ENCODE results near the gene STRADA.

Gene STRADA, protein sequence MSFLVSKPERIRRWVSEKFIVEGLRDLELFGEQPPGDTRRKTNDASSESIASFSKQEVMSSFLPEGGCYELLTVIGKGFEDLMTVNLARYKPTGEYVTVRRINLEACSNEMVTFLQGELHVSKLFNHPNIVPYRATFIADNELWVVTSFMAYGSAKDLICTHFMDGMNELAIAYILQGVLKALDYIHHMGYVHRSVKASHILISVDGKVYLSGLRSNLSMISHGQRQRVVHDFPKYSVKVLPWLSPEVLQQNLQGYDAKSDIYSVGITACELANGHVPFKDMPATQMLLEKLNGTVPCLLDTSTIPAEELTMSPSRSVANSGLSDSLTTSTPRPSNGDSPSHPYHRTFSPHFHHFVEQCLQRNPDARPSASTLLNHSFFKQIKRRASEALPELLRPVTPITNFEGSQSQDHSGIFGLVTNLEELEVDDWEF
- total RNA-seq, result 11.1 to 19.5 reads per million in 2 donors

- peak; percentile 98 for DNase-seq
Observed at GRCh38 chr17:63741408-63742173, at the start of gene STRADA. TSS of gene STRADA (minus strand) at chr17:63741799. CDS start at chr17:63728369, 13,430 bp downstream.

DNA sequence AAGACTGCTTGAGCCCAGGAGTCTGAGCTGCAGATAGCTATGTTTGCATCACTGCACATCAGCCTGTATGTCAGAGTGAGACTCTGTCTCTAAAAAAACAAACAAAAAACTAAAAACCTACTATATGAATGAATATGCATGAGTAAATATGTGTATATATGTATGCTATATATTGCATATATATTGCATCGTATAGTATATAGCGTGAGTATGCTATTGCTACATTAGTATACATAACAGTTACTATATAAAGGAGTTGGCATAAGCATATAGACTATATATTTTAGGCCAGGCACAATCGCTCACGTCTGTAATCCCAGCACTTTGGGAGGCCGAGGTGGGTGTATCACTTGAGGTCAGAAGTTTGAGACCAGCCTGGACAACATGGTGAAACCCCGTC is 48.5 kb upstream of the STRADA start:
- DNase-seq, result no peak

- no peak for DNase-seq
Observed at GRCh38 chr17:63786971-63787711, 45.5 kb upstream of the STRADA start.

DNA sequence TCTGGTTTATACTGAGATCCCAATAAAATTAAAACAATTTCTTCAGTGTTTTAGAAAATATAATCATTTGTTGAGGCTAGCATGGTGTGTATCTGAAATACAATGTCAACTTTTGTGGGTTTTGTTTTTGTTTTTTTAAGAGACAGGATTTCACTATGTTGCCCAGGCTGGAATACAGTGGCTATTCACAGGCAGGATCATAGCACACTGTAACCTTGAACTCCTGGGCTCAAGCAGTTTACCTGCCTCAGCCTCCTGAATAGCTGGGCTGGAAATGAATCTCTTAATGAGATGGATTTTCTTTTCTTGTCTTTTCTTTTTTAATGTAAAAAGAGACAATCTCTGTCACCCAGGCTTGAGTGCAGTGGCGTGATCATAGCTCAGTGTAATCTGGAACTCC is 44.5 kb upstream of the STRADA start:
- DNase-seq, result no peak

GRCh38 chr17:63785556-63785955 is 44.0 kb upstream of the STRADA start:
- DNase-seq, result no peak

DNA sequence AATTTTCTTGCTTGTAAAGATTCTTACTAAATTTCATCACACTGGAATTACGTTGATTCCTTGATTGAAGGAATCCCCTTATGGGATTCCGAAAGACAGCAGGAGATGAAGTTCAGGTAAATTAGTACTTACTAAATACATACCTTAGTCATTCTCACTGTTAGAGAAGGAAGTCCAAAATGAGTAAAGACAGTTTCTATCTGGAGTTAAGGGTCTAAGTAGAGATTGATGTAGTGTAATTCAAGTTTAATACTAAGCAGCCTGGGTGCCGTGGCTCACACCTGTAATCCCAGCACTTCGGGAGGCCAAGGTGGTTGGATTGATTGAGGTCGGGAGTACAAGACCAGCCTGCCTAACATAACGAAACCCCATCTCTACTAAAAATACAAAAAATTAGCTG is 41.9 kb upstream of the STRADA start:
- DNase-seq, result no peak

DNA sequence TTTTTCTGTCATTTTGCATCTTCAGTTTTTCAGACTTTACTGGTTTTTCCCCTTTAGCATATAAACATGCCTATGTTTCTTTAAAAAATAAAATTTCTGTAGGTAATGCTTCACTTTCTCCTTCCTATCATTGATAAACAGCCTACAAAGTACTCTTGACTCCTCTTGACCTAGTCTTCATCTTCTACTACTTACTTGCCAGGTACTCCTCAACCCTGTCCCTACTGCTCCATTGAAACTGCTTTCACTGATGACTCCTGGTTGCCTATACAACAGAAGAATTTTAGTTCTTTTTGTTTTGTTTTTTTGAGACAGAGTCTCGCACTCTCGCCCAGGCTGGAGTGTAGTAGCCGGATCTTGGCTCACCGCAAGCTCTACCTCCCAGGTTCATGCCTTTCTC is 39.3 kb upstream of the STRADA start:
- DNase-seq, result no peak

GRCh38 chr17:63780507-63780906 is 38.9 kb upstream of the STRADA start:
- DNase-seq, result no peak

- no peak for DNase-seq
Observed at GRCh38 chr17:63775420-63775819, 33.8 kb upstream of the STRADA start.

GRCh38 chr17:63774969-63775265 is 33.3 kb upstream of the STRADA start:
- no peak for DNase-seq

- peak; percentile 85 for DNase-seq
Observed at GRCh38 chr17:63774141-63774968, 32.8 kb upstream of the STRADA start, which contains the start of gene DDX42. TSS of gene DDX42 (plus strand) at chr17:63774170. CDS start at chr17:63787050, 12,880 bp downstream.

DNA sequence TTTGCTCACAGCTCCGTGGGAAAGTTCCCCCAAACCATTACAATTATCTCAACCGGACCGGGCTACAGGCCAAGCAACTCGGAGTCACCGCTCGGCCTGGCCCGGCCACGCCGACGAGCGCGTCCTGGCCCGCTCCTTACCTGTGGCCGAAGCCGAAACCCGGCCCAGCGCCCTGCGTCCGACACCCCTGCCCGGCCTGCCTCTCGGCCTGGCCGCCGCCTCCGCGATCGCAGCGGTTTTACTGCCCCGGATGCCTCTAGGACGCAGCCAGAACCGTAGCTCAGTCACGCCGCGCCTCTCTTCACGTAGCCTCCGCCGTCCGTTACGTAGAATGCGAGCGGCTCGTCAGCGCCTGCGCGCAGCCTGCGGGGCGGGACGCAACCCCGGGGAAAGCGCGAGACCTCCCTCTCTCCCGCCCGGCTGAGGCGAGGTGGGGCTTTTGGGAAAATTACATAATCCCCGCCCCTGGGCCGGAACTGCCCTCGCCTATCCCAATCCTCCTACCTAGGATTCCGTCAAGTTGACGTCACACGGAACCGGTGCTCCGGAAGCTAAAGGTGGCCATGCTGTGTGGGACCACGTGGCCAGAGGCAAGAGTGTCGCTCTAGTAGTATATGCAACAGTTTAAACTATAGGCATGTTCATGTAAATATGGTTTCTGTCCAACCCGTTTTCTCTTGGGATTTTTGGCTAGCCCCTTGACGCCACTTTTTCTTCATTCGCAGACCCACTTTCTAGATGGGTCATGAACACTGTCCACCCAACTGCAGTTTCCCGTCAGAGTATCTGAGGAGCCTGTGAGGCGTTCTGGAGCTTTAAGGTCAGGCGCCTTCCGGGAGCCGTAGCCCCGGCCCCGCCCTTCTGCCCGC is 31.9 kb upstream of the STRADA start, which contains the start of gene CCDC47:
TSS of gene CCDC47 (minus strand) at position 326 of the 869 bp plus-strand sequence. CDS start 7,422 bp downstream, outside the sequence.
- DNase-seq, result peak; percentile 93

DNA sequence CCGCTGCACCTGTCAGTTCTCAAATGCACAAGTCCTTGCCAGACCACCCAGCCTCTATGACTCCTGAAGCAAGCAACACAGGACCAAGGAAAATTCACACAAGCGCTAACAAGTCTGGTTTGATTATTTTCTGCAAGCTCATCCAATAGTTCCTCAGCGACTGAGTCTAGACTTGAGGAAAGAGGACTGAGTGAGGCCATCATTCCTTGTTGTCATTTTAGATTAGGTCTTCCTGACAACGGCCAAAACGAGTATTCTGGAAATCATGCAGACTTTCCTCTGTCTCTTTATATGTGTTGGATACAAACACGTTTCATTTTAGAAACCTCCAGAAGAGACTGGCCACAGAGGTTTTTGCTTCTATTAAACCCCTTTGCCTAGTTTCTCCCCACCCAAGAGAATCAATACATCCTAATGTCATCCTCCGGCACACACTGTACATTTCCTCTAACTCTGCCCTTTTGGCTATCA is 31.2 kb upstream of the STRADA start:
- DNase-seq, result no peak

DNA sequence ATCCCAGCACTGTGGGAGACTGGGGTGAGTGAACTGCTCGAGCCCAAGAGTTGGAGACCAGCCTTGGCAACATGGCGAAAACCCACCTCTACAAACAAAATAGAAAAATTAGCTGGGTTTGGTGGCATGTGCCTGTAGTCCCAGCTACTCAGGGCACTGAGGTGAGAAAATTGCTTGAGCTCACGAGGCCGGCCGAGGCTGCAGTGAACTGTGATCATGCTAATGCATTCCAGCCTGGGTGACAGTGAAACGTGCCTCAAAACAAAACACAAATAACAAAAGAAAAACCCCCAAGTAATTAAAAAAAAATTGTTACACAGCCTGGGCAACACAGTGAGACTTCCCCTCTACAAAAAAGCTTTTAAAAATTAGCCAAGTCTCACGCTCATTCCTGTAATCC is 26.8 kb upstream of the STRADA start:
- no peak for DNase-seq

DNA sequence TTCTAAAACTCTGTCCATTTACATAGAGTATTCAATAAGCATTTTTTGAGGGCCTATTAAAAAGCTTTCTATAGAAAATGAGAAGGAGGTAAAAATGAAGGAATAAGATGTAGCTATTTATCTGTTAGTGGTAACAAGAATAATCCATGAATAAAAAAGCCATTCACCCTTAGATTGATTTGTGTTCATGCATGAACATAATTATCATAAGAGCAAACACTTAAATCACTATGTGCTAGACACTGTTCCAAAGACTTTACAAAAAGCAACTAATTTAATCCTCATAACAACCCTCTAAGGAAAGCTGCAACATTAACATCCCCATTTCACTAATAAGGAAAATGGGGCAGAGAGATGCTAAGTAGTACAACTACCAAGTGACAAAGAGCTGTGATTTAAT is 25.2 kb upstream of the STRADA start:
- no peak for DNase-seq

DNA sequence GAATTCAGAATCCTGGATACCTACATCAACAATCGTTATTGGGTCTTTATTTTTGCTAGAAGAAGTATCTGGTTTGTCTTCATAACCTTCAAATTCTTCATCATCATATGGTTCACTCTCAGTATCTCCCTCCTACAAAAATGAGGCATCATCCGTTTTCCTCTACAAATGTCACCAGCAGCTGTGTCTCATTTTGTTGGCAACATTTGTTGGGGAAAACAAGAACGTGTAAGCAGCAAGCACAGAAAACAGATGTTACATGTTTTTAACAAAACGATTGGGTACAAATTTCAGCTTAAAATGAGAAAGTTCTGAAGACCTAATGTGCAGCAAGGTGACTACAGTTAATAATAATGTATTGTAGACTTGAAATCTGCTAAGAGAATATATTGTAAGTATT is 23.1 kb upstream of the STRADA start:
- DNase-seq, result no peak

DNA sequence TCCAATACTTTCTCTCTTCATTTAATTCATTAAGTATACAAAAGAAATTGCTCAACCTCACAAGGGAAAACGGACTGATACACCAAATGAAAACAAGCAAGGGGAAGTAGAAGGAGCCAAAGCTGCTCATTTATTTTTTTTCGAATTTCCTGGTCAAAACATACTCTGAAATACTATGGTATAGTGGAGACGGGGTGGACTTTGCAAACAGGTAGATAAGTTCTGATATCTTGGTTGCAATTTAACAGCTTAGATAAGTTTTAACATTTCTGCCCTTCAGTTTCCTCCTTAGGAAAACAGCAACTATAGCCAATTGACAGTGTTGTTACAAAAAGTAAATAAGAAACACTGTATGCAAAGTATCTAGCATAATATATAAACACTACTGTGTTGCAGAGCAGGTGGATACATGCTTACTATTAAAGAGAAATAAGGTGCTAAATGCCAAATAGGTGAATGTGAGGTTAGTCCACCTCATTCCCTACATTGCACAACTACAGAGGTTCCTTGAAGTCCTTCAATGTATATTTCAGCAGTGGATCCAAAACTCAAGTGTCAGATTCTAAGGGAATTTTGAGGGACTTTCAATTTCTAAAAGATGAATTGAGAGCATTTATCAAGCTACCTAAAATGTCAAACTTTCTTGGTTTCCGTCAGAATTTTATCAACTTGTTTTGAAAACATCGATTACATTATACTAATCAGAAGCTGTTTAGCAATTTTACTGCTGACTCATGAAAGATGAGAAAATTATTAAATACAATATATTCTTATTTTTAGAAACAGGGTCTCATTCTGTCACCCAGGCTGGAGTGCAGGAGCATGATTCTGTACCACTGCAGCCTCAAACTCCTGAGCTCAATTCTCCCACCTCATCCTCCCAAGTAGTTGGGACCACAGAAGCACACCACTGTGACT is 20.8 kb upstream of the STRADA start:
- DNase-seq, result no peak

DNA sequence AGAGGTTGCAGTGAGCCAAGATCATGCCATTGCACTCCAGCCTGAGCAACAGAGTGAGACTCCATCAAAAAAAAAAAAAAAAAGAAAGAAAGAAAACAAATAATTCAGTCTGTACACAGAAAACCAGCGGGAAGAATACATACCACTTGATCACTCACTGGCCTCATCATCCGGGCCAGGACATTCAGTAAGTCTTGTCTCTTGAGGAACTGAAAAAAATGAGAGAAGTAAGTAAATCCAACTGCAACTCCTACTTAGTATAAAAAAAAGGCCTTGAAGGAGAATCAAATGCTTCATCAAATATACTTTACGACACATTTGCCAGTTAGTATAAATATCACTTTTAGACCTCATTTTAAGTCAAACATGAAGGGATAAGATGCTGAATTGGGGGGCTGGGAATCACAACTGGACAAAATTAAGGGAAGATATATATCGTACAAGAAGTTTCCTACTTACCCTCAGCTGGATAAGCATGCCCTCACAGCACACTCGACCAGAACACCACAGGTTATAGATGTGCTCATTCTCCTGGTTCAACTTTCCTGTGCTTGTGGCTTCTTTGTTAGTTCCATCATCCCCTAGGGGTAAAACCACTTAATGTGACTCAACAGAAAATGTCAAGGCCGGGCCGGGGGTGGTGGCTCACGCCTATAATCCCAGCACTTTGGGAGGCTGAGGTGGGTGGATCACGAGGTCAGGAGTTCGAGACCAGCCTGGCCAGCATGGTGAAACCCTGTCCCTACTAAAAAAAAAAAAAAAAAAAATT is 19.4 kb upstream of the STRADA start:
- no peak for DNase-seq

GRCh38 chr17:63758428-63758827 is 16.8 kb upstream of the STRADA start:
- no peak for DNase-seq

All from T-helper 9 cell (primary cell).